GM12801 (cell line): ENCODE measurements around the gene LTC4S.

Source experiments
- TF ChIP-seq, protein P1 (sequence below): IDR thresholded peaks from one replicate; pipeline ENCODE4 v1.5.1; 2011; ENCODE audit warnings: control low read depth; ENCODE audit not compliant: insufficient read length; ENCODE audit errors: extremely low read depth

Gene LTC4S

DNA sequence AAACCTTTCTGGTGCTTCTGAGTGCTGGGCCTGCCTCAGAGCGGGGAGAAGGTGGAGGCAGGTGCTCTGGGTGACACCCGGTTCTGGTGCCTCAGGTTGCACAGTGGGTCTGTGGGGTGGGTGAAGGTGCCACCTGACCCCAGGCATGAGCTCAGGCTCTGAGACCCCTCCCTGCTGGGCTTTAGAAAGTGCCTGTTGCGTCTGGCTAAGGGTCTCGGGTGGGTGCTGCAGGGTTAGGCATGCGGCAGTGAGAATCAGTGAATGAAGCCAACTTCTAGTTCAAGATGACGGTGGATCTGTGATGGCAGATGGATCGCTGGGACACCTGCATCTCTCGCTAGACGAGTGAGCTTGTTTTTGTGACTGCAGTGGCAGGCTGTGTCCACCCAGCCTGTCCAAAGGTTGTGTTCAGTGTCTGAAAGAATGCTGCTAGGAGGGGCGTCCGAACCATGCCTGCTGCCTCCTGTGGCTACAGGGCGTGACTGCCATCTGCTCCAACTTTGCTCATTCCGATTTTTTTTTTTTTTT is 31.9 kb downstream of the LTC4S start:
- TF ChIP-seq, protein P1, sequence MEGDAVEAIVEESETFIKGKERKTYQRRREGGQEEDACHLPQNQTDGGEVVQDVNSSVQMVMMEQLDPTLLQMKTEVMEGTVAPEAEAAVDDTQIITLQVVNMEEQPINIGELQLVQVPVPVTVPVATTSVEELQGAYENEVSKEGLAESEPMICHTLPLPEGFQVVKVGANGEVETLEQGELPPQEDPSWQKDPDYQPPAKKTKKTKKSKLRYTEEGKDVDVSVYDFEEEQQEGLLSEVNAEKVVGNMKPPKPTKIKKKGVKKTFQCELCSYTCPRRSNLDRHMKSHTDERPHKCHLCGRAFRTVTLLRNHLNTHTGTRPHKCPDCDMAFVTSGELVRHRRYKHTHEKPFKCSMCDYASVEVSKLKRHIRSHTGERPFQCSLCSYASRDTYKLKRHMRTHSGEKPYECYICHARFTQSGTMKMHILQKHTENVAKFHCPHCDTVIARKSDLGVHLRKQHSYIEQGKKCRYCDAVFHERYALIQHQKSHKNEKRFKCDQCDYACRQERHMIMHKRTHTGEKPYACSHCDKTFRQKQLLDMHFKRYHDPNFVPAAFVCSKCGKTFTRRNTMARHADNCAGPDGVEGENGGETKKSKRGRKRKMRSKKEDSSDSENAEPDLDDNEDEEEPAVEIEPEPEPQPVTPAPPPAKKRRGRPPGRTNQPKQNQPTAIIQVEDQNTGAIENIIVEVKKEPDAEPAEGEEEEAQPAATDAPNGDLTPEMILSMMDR = no peak

DNA sequence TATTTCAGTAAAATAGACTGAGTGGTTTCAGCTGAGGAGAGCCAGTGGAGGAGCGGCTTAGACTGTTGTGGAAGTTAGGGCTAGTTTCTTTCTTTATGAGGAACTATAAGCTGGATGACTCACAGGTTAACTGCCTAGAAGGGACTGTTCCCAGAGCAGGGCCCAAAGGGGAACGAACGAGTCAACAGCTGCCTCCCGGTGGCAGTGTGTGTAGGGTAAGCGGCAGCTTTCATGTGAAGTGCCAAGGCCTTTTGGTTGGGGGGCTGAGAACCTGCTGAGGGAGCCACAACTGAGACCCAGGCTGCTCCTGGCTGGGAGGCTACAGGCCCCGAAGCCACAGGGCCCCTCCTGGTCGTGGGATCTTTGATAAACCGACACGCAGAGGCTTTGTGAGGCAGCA is 33.9 kb downstream of the LTC4S start:
- TF ChIP-seq, protein P1 = no peak

DNA sequence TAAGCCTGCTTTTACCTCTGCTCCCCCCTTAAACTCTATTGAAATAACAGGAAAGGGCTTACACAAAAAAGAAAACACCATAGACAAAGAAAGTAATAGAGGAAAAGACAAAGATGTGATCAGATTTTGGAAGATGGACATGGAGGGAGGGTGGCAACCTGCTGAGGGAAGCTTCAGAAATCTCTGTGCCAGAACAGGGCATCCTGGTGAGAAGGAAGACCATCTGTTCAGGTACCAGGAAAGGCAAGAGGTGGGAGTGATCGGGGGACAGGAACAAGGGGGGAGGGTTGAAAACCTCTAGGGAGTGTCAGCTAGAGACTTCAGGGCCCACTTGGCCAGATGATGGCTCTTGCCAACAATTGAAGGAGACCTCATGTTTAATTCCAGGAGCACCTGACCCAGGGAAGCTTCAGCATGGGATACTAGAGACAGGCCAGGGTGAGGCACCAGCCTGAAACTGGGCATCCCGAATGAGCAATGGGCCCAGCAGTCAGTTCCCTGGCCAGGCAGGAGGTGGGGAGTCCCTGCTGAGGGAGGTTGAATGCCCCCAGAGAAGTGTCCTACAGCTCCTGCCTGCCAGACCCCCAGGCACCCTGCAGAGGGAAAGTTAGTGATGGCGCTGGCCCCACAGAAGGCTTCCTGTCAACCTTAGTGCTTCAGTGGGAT is 35.1 kb downstream of the LTC4S start:
- TF ChIP-seq, protein P1 = no peak

DNA sequence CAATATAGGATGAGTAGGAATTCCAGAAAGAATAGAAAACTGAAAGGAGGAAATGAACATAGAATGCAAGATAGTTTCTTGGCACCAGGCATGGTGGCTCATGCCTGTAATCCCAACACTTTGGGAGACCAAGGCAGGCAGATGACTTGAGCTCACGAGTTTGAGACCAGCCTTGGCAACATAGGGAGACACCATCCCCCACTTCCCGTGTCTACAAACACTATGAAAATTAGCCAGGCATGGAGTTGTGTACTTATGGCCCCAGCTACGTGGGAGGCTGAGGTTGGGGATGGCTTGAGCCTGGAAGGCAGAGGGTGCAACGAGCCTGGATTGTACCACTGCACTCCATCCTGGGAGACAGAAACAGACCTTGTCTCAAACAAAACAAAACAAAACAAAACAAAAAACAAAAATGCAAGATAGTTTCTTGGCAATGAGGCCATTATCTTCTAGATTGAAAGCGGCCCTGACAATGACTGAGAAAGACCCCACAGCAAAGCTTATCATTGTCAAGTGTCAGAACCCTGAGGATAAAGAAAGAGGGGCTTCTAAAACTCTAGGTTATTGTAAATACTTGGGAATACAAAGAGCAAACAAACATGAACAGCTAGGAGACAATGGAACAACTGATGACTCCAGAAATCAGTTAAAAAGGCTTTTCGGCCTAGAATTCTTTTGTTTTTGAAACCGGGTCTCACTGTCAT is 36.1 kb downstream of the LTC4S start:
- TF ChIP-seq, protein P1 = no peak

DNA sequence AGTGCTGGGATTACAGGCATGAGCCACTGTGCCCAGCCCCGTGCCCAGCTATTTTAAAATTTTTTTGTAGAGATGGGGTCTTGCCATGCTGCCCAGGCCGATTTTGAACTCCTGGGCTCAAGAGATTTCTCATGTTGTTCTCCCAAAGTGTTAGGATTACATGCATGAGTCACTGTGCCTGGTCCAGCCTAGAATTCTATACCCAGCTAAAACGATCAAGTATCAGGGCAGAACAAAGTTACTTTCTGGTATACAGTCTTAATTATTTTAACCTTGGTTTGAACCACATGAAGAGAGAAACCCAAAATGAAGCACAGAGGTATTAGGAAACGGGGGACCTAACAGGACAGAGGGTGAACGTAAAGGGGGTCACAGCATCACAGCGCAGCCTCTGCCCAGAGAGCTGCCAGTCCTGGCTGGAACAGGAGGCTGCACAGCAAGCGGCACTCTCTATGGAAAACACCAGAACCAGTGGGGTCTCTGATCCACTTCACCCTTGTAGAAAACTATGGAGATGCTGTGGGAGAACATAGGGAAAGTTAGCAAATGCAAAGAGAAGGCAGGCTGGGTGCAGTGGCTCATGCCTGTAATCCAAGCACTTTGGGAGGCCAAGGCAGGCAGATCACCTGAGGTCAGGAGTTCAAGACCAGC is 37.2 kb downstream of the LTC4S start:
- TF ChIP-seq, protein P1 = no peak

DNA sequence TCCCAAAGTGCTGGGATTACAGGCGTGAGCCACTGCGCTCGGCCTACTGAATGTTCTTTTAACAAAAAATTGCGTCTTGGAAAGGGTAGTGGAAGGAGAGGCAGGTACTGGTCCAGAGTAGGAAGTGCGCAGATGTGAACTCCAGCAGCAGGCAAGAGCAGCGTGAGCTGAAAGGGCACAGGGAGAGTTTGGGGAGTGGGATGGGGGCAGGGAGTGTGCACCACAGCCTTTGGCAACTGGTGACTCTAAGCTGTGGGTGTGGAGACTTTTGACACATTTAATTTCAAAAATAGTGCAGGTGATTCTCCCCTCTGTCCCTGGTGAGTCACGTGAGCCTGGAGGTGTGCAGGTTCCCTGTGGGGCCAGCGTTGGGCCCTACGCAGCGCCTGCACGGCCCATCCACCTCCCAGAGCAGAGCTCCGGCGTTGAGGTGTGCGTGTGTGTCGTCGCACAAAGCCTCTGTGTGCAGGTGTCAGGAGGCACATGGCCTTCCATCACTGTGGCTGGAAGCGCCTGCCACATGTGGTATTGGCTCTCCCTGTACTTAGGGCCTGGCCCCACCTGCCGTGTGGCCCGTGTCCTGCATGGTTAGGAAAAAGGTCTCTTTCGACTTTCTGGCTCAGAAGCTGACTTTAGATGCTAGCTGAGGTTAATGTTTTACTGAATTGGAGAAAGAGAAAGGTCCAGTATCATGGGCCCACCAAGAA is 38.4 kb downstream of the LTC4S start:
- TF ChIP-seq, protein P1 = no peak

DNA sequence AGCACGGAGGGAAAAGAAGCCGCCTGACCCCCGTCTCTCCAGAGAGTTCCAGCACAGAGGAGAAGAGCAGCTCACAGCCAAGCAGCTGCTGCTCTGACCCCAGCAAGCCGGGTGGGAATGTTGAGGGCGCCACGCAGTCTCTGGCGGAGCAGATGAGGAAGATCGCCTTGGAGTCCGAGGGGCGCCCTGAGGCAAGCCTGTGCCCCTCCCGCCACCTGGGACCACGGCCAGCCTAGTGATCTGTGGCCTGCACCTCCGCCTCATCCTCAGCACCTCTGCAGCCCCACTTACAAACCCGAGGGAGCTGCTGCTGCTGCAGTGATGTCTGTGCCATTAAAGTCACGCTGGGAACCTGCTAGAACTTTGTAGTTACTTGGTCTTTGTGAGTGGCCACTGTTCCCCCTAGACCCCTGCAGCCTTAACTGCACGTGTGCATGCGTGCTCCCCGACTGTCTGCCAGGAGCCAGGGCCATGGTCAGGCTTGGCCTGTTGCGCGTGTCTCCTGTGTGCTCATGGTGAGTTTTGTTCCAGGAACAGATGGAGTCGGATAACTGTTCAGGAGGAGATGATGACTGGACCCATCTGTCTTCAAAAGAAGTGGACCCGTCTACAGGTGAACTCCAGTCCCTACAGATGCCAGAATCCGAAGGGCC is 39.4 kb downstream of the LTC4S start:
- TF ChIP-seq, protein P1 = no peak
